GM12801 (cell line): Measurements from ENCODE around the gene POLR1A.

ENCODE experiments used
- CTCF ChIP-seq: IDR thresholded peaks from one replicate; pipeline ENCODE4 v1.5.1; 2011; ENCODE audit warnings: control low read depth; ENCODE audit not compliant: insufficient read length; ENCODE audit errors: extremely low read depth

Gene POLR1A

GRCh38 chr2:86036669-86037138 lies 69.0 kb downstream of the POLR1A start:
- no peak for TF ChIP-seq CTCF

- TF ChIP-seq CTCF = no peak
Observed at GRCh38 chr2:86035883-86036668, 69.6 kb downstream of the POLR1A start.

DNA sequence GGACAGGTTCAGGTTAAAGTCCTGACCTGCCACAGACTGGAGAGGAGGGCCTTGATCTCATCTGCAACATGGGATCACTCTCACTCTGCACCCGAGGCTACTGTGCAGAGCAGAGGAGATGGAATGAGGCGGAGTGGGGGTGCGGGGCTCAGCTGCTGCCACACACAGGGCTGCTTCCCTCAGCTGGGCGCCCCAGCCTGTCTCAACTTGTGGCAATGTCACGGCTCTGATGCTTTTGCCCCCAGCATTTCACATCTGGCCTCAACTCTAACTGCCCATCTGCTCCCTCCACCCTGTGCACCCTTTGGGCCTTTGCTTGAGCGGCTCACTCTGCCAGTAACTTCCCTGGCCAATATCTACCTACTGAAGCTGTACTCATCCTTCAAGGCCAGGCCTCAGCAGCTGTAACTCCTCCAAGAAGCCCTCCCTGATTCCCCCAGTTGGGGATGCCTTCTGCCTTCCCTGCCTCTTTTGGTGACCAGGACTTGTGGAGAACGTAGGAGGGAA lies 70.3 kb downstream of the POLR1A start:
- no peak for TF ChIP-seq CTCF

GRCh38 chr2:86033751-86034692 lies 71.7 kb downstream of the POLR1A start:
- TF ChIP-seq CTCF = no peak

DNA sequence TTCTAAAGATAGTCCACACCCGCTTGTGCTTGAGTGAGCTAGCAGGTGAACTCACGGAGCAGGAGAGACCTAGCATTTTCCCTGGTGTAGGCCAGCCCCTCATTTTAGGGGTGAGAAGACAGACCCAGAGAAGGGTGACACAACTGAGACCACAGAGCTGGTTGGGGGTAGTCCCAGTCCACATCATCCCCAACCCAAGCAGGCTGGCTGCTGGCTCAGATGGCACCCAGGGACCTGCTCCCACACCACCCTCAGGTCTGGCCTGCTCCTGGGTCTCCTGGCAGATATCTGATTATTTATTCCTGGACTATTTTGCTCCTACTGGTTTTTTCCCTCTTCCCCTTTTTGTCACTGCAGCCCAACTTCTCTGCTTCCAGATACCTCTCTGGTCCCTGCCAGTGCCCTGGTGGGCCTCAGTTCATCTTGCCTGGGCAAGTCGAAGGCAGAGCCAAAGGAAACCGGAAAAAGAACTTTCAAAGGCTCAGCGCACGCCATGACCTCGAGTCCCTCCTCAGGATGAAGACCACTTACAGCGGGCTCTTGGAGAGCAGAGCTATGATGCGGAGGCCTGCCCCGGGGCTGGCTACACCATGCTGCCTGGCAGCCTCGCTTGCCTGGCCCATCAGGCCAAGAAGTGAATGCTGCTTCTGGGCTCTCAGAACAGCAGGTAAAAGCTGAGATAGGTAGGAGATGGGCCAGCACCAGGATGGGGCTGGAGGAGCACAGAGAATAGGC lies 72.7 kb downstream of the POLR1A start:
- TF ChIP-seq CTCF = no peak

GRCh38 chr2:86031606-86032005 lies 74.1 kb downstream of the POLR1A start:
- TF ChIP-seq CTCF = no peak

- no peak for TF ChIP-seq CTCF
Observed at GRCh38 chr2:86031151-86031550, 74.5 kb downstream of the POLR1A start.
